Esophagus muscularis mucosa (tissue), 4 donors: ENCODE measurements around the gene DIPK1A.

Experiments
- EP300 ChIP-seq: sonication (generic); formaldehyde crosslinking; IDR thresholded peaks from one replicate; pipeline ENCODE4 v1.6.1; 2017; ENCODE audit warnings: antibody characterized with exemption
- POLR2AphosphoS5 ChIP-seq, 2 donors: sonication (generic); formaldehyde crosslinking; IDR thresholded peaks; one replicate each; pipeline ENCODE4 v1.6.1; 2017; ENCODE audit warnings: antibody characterized with exemption in 2 of 2
- TF ChIP-seq, protein P1 (sequence below), 3 experiments: fragments of 200-600 bp in 2 of 3; fragments of 450-650 bp in 1 of 3; sonication (generic) in 2 of 3; IDR thresholded peaks; one replicate each; pipeline ENCODE4 v1.5.1; 2017 to 2019; ENCODE audit warnings: antibody characterized with exemption in 3 of 3, mild to moderate bottlenecking in 2 of 3, moderate library complexity in 1 of 3

DNA sequence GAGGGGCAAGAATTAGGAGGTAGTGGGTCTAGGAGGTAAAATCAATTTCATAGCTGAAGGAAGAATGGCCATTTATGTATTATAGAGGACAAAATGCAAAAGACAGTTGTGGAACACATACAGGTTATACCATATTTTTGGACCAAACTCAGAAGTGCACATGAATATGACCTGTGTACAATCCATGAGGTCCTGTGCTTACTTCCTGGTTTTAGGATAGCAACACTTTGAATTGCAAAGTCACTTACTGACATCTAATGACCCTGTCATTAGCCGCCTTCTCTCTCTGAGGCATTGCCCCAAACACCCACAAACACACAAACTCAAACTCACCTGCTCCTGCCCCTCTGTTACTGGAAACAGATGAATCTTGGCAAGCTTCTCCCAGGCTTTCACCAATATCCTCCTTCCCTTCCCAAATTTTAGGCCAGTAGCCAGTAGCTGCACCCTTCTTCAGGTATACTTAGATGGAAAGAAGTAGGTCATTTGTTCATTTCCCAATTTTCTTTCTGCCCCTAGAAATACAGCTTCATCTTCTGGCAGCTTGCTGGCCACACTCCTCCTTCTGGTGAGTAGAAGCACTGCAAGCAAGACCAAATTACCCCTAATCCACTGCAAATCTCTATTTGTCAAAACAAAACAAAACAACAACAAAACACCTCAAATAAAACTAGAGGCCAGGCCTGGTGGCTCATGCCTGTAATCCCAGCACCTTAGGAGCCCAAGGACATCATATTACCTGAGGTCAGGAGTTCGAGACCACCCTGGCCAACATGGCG lies 143.1 kb downstream of the DIPK1A start:
- TF ChIP-seq, protein P1, sequence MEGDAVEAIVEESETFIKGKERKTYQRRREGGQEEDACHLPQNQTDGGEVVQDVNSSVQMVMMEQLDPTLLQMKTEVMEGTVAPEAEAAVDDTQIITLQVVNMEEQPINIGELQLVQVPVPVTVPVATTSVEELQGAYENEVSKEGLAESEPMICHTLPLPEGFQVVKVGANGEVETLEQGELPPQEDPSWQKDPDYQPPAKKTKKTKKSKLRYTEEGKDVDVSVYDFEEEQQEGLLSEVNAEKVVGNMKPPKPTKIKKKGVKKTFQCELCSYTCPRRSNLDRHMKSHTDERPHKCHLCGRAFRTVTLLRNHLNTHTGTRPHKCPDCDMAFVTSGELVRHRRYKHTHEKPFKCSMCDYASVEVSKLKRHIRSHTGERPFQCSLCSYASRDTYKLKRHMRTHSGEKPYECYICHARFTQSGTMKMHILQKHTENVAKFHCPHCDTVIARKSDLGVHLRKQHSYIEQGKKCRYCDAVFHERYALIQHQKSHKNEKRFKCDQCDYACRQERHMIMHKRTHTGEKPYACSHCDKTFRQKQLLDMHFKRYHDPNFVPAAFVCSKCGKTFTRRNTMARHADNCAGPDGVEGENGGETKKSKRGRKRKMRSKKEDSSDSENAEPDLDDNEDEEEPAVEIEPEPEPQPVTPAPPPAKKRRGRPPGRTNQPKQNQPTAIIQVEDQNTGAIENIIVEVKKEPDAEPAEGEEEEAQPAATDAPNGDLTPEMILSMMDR (IDR thresholded peaks at IDR 0.05), result peak; percentile 61 to 68 (median 67)
- TF ChIP-seq EP300 (no peak), POLR2AphosphoS5 (IDR thresholded peaks at IDR 0.05) (no peak)
